HG03565 (cell line): Measurements from ENCODE around the gene BLOC1S4.

Experiments
- ATAC-seq: cut with Tn5 transposase; IDR thresholded peaks from one replicate; pipeline ENCODE4 v1.9.1; 2021; ENCODE audit warnings: mild to moderate bottlenecking, moderate library complexity; ENCODE audit not compliant: unreplicated experiment

The BLOC1S4 gene

GRCh38 chr4:6689506-6689960 is 26.4 kb upstream of the BLOC1S4 start:
- no peak for ATAC-seq

- no peak for ATAC-seq
Observed at GRCh38 chr4:6692379-6692778, 23.6 kb upstream of the BLOC1S4 start.

- ATAC-seq = no peak
Observed at GRCh38 chr4:6692806-6693205, 23.2 kb upstream of the BLOC1S4 start.

- ATAC-seq = no peak
Observed at GRCh38 chr4:6693231-6694176, 22.5 kb upstream of the BLOC1S4 start, which contains the start of gene S100P. Gene S100P (plus strand): TSS chr4:6693878. CDS start chr4:6693933, 55 bp downstream.

- no peak for ATAC-seq
Observed at GRCh38 chr4:6694177-6694901, 21.6 kb upstream of the BLOC1S4 start.

GRCh38 chr4:6695660-6696610 is 20.0 kb upstream of the BLOC1S4 start:
- no peak for ATAC-seq

GRCh38 chr4:6696611-6697010 is 19.4 kb upstream of the BLOC1S4 start:
- ATAC-seq = no peak

- no peak for ATAC-seq
Observed at GRCh38 chr4:6697131-6697530, 18.8 kb upstream of the BLOC1S4 start.

- ATAC-seq = no peak
Observed at GRCh38 chr4:6699388-6699787, 16.6 kb upstream of the BLOC1S4 start.

- no peak for ATAC-seq
Observed at GRCh38 chr4:6699903-6700302, 16.1 kb upstream of the BLOC1S4 start.

GRCh38 chr4:6701371-6701770 is 14.6 kb upstream of the BLOC1S4 start:
- ATAC-seq = no peak

GRCh38 chr4:6702761-6703160 is 13.2 kb upstream of the BLOC1S4 start:
- ATAC-seq = no peak

GRCh38 chr4:6703786-6704185 is 12.2 kb upstream of the BLOC1S4 start:
- no peak for ATAC-seq

- no peak for ATAC-seq
Observed at GRCh38 chr4:6705646-6706045, 10.3 kb upstream of the BLOC1S4 start.

- ATAC-seq = no peak
Observed at GRCh38 chr4:6706173-6706572, 9.8 kb upstream of the BLOC1S4 start.

GRCh38 chr4:6709230-6710114 is 6.5 kb upstream of the BLOC1S4 start, which contains the start of gene MRFAP1L1:
Gene MRFAP1L1 (minus strand): TSS chr4:6709865. CDS start chr4:6709629, 236 bp downstream.
- ATAC-seq = peak; percentile 53

- ATAC-seq = no peak
Observed at GRCh38 chr4:6710282-6710681, 5.7 kb upstream of the BLOC1S4 start.

GRCh38 chr4:6710996-6711395 is 5.0 kb upstream of the BLOC1S4 start:
- no peak for ATAC-seq

- no peak for ATAC-seq
Observed at GRCh38 chr4:6714954-6715353, 1.0 kb upstream of the BLOC1S4 start.

GRCh38 chr4:6715704-6716017 is 313 bp upstream of the BLOC1S4 start:
- ATAC-seq = no peak
